ENCODE measurements around the gene TSHZ2.

Gene TSHZ2

DNA sequence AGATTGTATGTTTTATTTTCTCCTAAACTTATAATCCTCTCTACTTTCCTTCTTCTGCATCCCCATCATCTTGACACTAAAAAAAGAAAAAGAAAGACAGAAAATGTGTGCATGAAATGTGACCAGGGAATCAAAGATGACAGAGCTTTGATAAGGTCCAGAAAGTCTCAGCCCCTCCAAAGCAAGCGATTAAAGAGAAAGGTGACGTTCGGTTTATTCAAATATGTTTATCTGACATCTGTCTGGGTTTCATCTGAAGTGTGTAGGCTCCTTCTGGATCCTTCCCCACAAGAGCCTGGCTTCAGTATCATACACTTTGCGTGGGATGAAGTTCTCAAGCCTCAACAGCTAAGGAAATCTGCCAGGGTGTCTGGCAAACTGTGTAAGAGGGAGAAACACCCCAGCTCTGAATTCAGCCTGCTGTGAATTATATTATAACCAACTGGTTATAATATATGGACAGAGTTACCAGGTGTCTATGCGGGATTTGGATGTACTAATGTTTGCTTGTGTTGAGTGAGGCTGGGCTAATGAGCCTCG lies 358.5 kb downstream of the TSHZ2 start:
- POLR2A ChIA-PET, result no interaction called here

DNA sequence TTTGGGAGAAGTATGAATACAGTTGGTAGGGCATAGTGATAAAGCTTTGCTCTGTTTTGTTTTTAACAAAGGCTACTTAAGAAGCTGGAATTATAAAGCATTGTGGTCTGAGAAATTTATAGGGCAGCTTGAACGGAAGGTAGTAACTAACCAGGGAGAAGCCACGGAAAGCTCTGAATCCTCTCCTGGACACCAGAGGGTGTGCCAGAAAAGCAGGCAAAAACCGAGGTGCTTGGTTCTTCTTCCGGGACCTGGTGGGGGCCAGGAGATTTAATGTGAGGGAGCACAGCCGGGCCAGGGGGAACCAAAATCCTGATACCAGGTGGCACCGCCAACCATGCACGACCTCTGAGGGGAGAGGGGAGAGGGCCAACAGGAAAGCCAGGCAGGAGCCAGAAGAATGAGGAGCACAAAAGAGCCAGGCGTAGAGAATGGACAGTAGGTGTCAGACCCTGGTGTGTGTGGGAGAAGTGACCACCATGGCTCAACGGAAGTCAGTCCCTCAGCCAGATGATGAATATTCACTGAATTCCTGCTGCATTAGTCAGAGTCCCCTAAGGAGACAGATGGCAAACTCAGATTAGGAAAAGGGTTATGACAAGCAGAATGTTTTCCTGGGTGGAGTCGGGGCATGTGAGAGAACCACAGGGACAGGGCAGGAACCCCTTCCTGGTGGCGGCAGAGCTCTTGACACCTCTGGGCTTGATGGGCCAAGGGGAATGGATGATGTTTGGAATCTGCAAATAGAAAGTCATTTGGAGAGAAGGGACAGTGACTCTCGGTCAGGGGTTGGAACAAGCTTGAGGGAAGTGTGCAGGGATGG lies 359.2 kb downstream of the TSHZ2 start:
- TF ChIP-seq, protein P1, sequence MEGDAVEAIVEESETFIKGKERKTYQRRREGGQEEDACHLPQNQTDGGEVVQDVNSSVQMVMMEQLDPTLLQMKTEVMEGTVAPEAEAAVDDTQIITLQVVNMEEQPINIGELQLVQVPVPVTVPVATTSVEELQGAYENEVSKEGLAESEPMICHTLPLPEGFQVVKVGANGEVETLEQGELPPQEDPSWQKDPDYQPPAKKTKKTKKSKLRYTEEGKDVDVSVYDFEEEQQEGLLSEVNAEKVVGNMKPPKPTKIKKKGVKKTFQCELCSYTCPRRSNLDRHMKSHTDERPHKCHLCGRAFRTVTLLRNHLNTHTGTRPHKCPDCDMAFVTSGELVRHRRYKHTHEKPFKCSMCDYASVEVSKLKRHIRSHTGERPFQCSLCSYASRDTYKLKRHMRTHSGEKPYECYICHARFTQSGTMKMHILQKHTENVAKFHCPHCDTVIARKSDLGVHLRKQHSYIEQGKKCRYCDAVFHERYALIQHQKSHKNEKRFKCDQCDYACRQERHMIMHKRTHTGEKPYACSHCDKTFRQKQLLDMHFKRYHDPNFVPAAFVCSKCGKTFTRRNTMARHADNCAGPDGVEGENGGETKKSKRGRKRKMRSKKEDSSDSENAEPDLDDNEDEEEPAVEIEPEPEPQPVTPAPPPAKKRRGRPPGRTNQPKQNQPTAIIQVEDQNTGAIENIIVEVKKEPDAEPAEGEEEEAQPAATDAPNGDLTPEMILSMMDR (IDR thresholded peaks at IDR 0.05; ENCODE audit: insufficient read depth, low read length, missing control alignments), result no peak
- no peak overlapping the region for H3K4me3 ChIP-seq (ENCODE audit: low read depth, low read length)
- DNase-seq (ENCODE audit: low read depth, low spot score), result no peak
- CTCF ChIA-PET, result no interaction called here
- POLR2A ChIA-PET, result no interaction called here

More for the DNA sequence above, 358.5 kb downstream of the TSHZ2 start:
- no peak for DNase-seq (ENCODE audit: low read depth, low spot score)
- CTCF ChIA-PET, result no interaction called here
- no peak overlapping the region for H3K4me3 ChIP-seq (ENCODE audit: low read depth, low read length)
- TF ChIP-seq, protein P1 (IDR thresholded peaks at IDR 0.05; ENCODE audit: insufficient read depth, low read length, missing control alignments), result no peak

DNA sequence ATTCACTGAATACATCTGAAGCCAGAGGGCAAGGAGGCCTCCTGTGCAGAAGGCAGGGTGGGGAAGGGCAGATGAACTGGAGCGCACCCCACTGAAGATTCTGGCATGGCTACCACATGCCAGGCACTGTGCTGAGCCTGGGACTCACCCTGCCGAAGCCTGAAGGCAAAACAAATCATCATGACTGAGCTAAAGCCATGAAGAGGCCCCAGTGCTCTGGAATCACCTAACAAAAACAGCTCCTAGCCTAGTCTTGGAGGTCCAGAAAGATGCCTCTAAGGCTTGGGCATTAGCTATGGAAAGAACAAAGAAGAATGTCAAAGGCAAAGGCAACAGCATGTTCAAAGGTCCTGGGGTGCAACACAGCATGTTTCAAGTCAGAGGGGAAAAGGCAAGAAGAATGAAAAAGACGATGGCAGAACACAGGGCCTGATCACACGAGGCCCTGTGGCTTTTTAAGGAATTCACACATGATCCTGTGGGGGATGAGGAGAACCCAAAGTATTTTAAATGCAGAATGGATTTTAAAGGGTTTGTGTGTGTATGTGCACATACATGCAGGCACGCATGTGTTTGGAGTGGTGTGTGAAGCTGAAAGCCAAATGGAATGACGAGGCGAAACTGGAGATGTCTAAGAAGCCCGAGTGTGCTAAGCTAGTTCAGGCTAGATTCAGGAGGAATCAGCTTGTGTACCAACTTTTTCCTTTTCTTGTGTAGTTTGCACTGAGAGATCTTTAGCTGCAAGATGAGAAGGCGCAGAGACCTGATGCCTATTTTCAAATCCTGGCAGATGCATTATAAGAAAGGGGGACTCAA lies 360.1 kb downstream of the TSHZ2 start:
- H3K4me3 ChIP-seq (ENCODE audit: low read depth, low read length), result no peak overlapping the region
- CTCF ChIA-PET, result no interaction called here
- POLR2A ChIA-PET, result no interaction called here
- no peak for DNase-seq (ENCODE audit: low read depth, low spot score)
- TF ChIP-seq, protein P1 (IDR thresholded peaks at IDR 0.05; ENCODE audit: insufficient read depth, low read length, missing control alignments), result no peak

DNA sequence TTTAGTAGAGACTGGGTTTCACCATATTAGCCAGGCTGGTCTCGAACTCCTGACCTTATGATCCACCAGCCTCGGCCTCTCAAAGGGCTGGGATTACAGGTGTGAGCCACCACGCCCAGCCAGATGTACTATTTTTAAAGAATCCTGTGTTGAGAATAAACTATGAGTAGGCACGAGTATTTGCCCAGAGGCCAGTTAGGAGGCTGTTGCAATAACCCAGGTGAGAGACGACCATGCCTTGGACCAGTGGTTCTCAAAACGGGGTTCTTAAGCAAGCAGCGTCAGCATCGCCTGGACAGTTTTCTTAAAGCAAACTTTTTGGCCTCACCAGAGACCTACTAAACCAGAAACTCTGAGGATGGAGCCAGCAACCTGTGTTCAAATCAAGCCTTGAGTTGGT lies 362.7 kb downstream of the TSHZ2 start:
- CTCF ChIA-PET, result no interaction called here
- POLR2A ChIA-PET, result no interaction called here
- no peak overlapping the region for H3K4me3 ChIP-seq (ENCODE audit: low read depth, low read length)
- TF ChIP-seq, protein P1 (IDR thresholded peaks at IDR 0.05; ENCODE audit: insufficient read depth, low read length, missing control alignments), result no peak
- no peak for DNase-seq (ENCODE audit: low read depth, low spot score)

DNA sequence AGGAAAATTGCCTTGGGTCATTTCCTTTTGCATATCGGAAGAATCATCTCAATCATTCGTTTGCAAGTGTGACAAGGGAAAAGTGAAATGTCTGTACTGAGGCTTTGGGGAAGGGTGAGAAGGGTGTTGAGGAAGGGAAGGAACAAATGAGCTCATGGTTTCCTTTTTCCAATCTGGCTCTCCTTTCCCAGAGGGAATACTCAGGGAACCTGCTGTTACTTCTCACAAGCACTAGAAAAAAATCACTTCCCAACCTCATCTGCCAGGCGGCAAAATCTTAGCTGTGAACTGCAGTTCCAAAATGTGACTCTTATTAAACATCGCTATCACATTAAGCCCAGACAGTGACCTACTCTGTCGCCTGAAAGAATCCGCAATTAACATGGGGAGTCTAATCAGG lies 363.4 kb downstream of the TSHZ2 start:
- ChIA-PET CTCF (interaction anchor here (1.0 kb wide), 1 partner anchor 212 kb away, joined by 3 read pairs; no protein-coding TSS in a partner anchor), POLR2A (no interaction called here)

More for the DNA sequence above, 363.4 kb downstream of the TSHZ2 start:
- TF ChIP-seq, protein P1 (IDR thresholded peaks at IDR 0.05; ENCODE audit: insufficient read depth, low read length, missing control alignments), result no peak
- DNase-seq (ENCODE audit: low read depth, low spot score), result no peak
- no peak overlapping the region for H3K4me3 ChIP-seq (ENCODE audit: low read depth, low read length)

Data from AG04449 (cell line).